ENCODE measurements around the gene AFAP1L2.
"Not testable (repeated sequence)": the region's sequence is repeated elsewhere in the genome, so short reads cannot be mapped to it uniquely, and the experiment has no call there.

The AFAP1L2 gene

GRCh38 chr10:114359041-114359952 lies 45.0 kb downstream of the AFAP1L2 start:
- no peak for DNase-seq

- no peak for DNase-seq
Measured at GRCh38 chr10:114357515-114357996, 46.7 kb downstream of the AFAP1L2 start.

GRCh38 chr10:114356751-114357514 lies 47.4 kb downstream of the AFAP1L2 start:
- no peak for DNase-seq

GRCh38 chr10:114356126-114356525 lies 48.2 kb downstream of the AFAP1L2 start:
- DNase-seq, result no peak

GRCh38 chr10:114353383-114353782 lies 50.9 kb downstream of the AFAP1L2 start:
- DNase-seq, result no peak

GRCh38 chr10:114352653-114353298 lies 51.5 kb downstream of the AFAP1L2 start:
- DNase-seq, result no peak

- DNase-seq, result no peak
Measured at GRCh38 chr10:114350751-114351150, 53.6 kb downstream of the AFAP1L2 start.

- no peak for DNase-seq
Measured at GRCh38 chr10:114349522-114350215, 54.6 kb downstream of the AFAP1L2 start.

GRCh38 chr10:114349071-114349470 lies 55.2 kb downstream of the AFAP1L2 start:
- DNase-seq, result not testable (repeated sequence)

- no peak for DNase-seq
Measured at GRCh38 chr10:114347791-114348190, 56.5 kb downstream of the AFAP1L2 start.

GRCh38 chr10:114347241-114347640 lies 57.1 kb downstream of the AFAP1L2 start:
- DNase-seq, result no peak

GRCh38 chr10:114346176-114347031 lies 57.9 kb downstream of the AFAP1L2 start:
- no peak for DNase-seq

- no peak for DNase-seq
Measured at GRCh38 chr10:114345701-114346100, 58.6 kb downstream of the AFAP1L2 start.

GRCh38 chr10:114343623-114344505 lies 60.4 kb downstream of the AFAP1L2 start:
- DNase-seq, result no peak

- DNase-seq, result no peak
Measured at GRCh38 chr10:114342976-114343375, 61.3 kb downstream of the AFAP1L2 start.

- no peak for DNase-seq
Measured at GRCh38 chr10:114340816-114341215, 63.5 kb downstream of the AFAP1L2 start.

GRCh38 chr10:114337510-114338462 lies 66.5 kb downstream of the AFAP1L2 start:
- no peak for DNase-seq

- no peak for DNase-seq
Measured at GRCh38 chr10:114336823-114337509, 67.3 kb downstream of the AFAP1L2 start.

GRCh38 chr10:114335614-114336013 lies 68.7 kb downstream of the AFAP1L2 start:
- no peak for DNase-seq

All from stimulated activated naive CD4-positive, alpha-beta T cell (primary cell).